HFFc6 (cell line): ENCODE data around the gene SCUBE1. TPM values are rescaled to one million over a fixed set of nuclear protein-coding genes. Genes with fewer than 3 reads are reported as not detected.

Experiments
- DNase-seq: peaks from one replicate; pipeline ENCODE4 v3.0.0-alpha.2; 2018
- H3K27ac Mint-ChIP-seq: 2 replicates; pipeline ENCODE4 v1.8.0; 2020; ENCODE audit warnings: mild to moderate bottlenecking, mixed read lengths
- H3K27me3 Mint-ChIP-seq: 2 replicates; pipeline ENCODE4 v1.8.0; 2021; ENCODE audit warnings: mild to moderate bottlenecking, moderate library complexity, mixed read lengths; ENCODE audit not compliant: insufficient read depth
- H3K36me3 Mint-ChIP-seq: 2 replicates; pipeline ENCODE4 v1.8.0; 2021; ENCODE audit warnings: low read depth, mixed read lengths
- H3K4me1 Mint-ChIP-seq: 2 replicates; pipeline ENCODE4 v1.8.0; 2020; ENCODE audit warnings: low read depth, mixed read lengths
- H3K4me3 Mint-ChIP-seq: 2 replicates; pipeline ENCODE4 v1.8.0; 2020; ENCODE audit warnings: mild to moderate bottlenecking, moderate library complexity, mixed read lengths
- H3K9me3 Mint-ChIP-seq: 2 replicates; pipeline ENCODE4 v1.8.0; 2020; ENCODE audit warnings: mild to moderate bottlenecking, mixed read lengths
- CTCF ChIP-seq: fragments of 200-600 bp; sonication (generic); IDR thresholded peaks from 2 replicates; pipeline ENCODE4 v1.5.0; 2021; ENCODE audit warnings: antibody characterized with exemption, mild to moderate bottlenecking
- total RNA-seq, 6 experiments: library from RNA; stranded (reverse); fragmentation: NEBNext Ultra II Directional; extraction: Animal tissue kit (Norgen Biotek cat#: 25700); gene quantifications; 2 replicates in 1 of 6; 3 replicates in 5 of 6; pipeline ENCODE4 v1.2.3, GENCODE V29; 2021

Gene SCUBE1
- total RNA-seq, 6 experiments from 2014 or later, result not detected

- H3K4me3 Mint-ChIP-seq, result no peak overlapping the region
- no peaks in the 10 kb centered on the region for H3K9me3 Mint-ChIP-seq
- H3K36me3 Mint-ChIP-seq, result no peaks in the 10 kb centered on the region
- peaks cover 60% of the 10 kb centered on the region for H3K27me3 Mint-ChIP-seq
- no peak for TF ChIP-seq CTCF
- no peak for DNase-seq
- peaks cover 18% of the 10 kb centered on the region for H3K4me1 Mint-ChIP-seq
- no peak overlapping the region for H3K27ac Mint-ChIP-seq
Measured at GRCh38 chr22:43267981-43268660, 75.1 kb downstream of the SCUBE1 start.

DNA sequence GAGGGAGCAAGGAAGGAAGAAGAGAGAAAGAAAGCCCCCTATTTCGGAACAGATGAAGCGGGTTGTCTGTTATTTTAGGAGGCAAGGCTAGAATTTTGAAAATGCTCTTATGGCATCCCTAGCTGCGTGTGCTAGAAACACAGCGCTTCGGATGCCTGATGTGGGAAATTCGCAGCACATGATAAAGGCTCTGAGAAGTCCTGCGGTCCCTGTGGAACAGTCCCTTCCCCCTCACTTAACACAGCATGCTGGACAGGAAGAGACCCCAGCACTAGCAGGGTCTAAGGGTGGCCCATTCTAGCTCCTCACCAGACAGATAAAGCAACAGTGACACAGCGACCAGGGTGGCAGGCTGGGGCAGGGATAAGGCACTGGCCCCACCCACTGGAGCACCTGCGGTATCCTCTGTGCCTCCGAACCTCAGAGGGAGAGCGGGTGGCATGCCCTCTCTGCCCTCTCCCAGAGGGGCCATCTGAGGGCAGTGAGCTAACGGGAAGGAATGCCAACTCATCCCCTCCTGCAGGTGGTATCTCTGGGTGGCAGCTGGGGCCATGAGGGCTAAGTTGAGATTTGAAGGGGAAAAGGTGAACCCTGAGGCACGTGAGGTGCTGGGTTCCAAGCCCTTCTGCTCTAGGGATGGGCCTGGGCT is 75.7 kb downstream of the SCUBE1 start:
- DNase-seq, result no peak
- Mint-ChIP-seq H3K4me1 (peaks cover 11% of the 10 kb centered on the region), H3K27ac (no peak overlapping the region), H3K4me3 (no peak overlapping the region), H3K9me3 (no peaks in the 10 kb centered on the region), H3K36me3 (no peaks in the 10 kb centered on the region), H3K27me3 (peaks cover 65% of the 10 kb centered on the region)
- no peak for TF ChIP-seq CTCF

DNA sequence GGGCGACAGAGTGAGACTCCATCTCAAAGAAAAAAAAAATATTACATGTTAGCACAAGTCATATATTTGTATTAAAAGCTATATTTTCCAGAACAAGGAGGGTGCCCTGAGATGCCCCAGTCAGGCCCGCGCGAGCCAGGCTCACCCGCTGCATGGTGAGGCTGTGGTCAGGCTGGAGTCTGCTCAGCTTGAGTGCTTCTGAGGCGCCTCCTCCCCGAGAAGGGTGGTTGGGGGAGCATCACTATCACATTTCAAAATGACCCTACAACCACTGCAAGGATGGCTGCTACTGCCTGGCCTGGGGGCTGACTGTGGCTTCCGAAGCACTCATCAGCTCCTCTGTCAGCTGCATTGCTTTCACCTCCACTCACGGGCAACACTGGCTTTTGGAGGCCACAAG is 77.1 kb downstream of the SCUBE1 start:
- Mint-ChIP-seq H3K4me1 (peaks cover 6% of the 10 kb centered on the region; the same call in 1 of the 2 replicates), H3K27me3 (peaks cover 69% of the 10 kb centered on the region), H3K36me3 (no peaks in the 10 kb centered on the region), H3K4me3 (no peak overlapping the region), H3K9me3 (no peaks in the 10 kb centered on the region), H3K27ac (no peak overlapping the region)
- DNase-seq, result no peak
- no peak for TF ChIP-seq CTCF

GRCh38 chr22:43263645-43264514 is 79.3 kb downstream of the SCUBE1 start:
- Mint-ChIP-seq H3K9me3 (no peaks in the 10 kb centered on the region), H3K4me1 (peaks cover 6% of the 10 kb centered on the region; the same call in 1 of the 2 replicates), H3K27me3 (peaks cover 70% of the 10 kb centered on the region), H3K36me3 (no peaks in the 10 kb centered on the region), H3K4me3 (no peak overlapping the region), H3K27ac (no peak overlapping the region)
- DNase-seq, result peak; percentile 6
- TF ChIP-seq CTCF, result no peak

DNA sequence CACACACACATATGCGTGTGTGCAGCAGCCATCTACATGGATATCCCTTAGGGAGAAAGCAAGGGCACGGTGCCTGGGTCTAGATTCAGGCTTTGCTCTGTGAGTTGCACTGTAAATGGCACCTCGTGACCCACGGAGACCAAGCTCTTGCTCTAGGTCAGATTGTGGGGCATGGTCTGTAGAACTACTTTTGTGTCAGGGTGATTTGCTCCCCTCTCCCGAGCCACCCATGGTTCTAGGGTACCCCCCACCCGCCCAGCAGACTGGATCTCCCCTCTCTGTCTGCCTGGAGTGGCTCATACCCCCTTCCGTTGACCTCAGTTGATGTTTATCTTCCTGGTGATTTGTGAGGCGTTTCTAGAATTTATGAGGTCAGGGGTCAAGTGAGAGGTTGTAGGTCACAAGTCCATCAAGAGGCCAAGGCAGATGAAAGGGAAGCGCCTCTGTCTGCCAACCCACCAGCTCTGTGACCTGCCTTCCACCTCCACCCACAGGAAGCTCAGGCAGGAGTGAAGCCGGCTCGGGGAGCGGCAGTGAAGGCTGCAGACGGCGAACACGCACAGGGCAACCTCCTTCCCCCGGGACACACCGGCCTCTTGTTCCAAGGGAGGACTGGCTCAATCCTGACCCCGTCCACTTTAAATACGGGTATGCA is 80.1 kb downstream of the SCUBE1 start:
- no peak overlapping the region for H3K27ac Mint-ChIP-seq
- TF ChIP-seq CTCF, result no peak
- H3K4me3 Mint-ChIP-seq, result no peak overlapping the region
- peaks cover 6% of the 10 kb centered on the region; the same call in 1 of the 2 replicates for H3K4me1 Mint-ChIP-seq
- no peaks in the 10 kb centered on the region for H3K36me3 Mint-ChIP-seq
- no peak for DNase-seq
- peaks cover 68% of the 10 kb centered on the region for H3K27me3 Mint-ChIP-seq
- H3K9me3 Mint-ChIP-seq, result no peaks in the 10 kb centered on the region
